GM19372 (cell line): ENCODE data around the gene CDK5.
A peak's percentile ranks its signal among the peaks of the same experiment; 100 is the strongest.

ENCODE experiments used
- ATAC-seq: cut with Tn5 transposase; IDR thresholded peaks from one replicate; pipeline ENCODE4 v1.9.1; 2021; ENCODE audit warnings: mild to moderate bottlenecking, low read depth, moderate library complexity; ENCODE audit not compliant: unreplicated experiment

CDK5 gene

GRCh38 chr7:151057506-151057988 lies at the start of gene CDK5:
CDK5 (minus strand) TSS chr7:151057897; CDS start chr7:151057848, 49 bp downstream.
- peak; percentile 20 for ATAC-seq

- ATAC-seq: no peak
Measured at GRCh38 chr7:151104411-151105235, 46.9 kb upstream of the CDK5 start.

GRCh38 chr7:151103973-151104372 lies 46.3 kb upstream of the CDK5 start:
- ATAC-seq: no peak

- ATAC-seq: no peak
Measured at GRCh38 chr7:151102991-151103390, 45.3 kb upstream of the CDK5 start.

GRCh38 chr7:151101621-151102396 lies 44.1 kb upstream of the CDK5 start:
- no peak for ATAC-seq

- ATAC-seq: no peak
Measured at GRCh38 chr7:151100921-151101320, 43.2 kb upstream of the CDK5 start.

- ATAC-seq: no peak
Measured at GRCh38 chr7:151099486-151100211, 42.0 kb upstream of the CDK5 start.

GRCh38 chr7:151095828-151096475 lies 38.3 kb upstream of the CDK5 start:
- no peak for ATAC-seq

GRCh38 chr7:151095123-151095797 lies 37.6 kb upstream of the CDK5 start:
- ATAC-seq: no peak

GRCh38 chr7:151094675-151095074 lies 37.0 kb upstream of the CDK5 start:
- no peak for ATAC-seq

GRCh38 chr7:151093748-151094147 lies 36.1 kb upstream of the CDK5 start:
- no peak for ATAC-seq

- ATAC-seq: no peak
Measured at GRCh38 chr7:151091988-151092387, 34.3 kb upstream of the CDK5 start.

GRCh38 chr7:151091431-151091830 lies 33.7 kb upstream of the CDK5 start:
- ATAC-seq: no peak

- ATAC-seq: no peak
Measured at GRCh38 chr7:151091003-151091402, 33.3 kb upstream of the CDK5 start.

- ATAC-seq: no peak
Measured at GRCh38 chr7:151089893-151090730, 32.4 kb upstream of the CDK5 start.

GRCh38 chr7:151088856-151089699 lies 31.4 kb upstream of the CDK5 start:
- no peak for ATAC-seq

- no peak for ATAC-seq
Measured at GRCh38 chr7:151088019-151088855, 30.5 kb upstream of the CDK5 start.
